ENCODE data around the gene KANSL1. TPM values are rescaled to one million over a fixed set of nuclear protein-coding genes. Genes with fewer than 3 reads are reported as not detected.

KANSL1 gene
- total and polyA plus RNA-seq, 2 donors from 2014 or later, result 13.7 to 97.3 TPM

DNA sequence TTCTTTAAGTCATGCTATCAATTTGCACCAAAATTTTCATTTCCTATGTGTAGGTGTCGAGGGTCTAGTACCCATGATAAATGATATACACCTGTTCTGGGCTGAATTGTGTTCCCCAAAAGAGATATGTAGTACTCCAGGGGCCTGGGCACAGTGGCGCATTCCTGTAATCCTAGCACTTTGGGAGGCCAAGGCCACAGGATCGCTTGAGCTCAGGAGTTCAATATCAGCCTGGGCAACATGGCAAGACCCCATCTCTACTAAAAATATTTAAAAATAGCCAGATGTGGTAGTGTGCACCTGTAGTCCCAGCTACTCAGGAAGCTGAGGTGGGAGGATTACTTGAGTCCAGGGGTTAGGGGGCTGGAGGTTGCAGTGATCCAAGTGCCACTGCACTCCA is 23.5 kb upstream of the KANSL1 start:
- TF ChIP-seq, protein P1, sequence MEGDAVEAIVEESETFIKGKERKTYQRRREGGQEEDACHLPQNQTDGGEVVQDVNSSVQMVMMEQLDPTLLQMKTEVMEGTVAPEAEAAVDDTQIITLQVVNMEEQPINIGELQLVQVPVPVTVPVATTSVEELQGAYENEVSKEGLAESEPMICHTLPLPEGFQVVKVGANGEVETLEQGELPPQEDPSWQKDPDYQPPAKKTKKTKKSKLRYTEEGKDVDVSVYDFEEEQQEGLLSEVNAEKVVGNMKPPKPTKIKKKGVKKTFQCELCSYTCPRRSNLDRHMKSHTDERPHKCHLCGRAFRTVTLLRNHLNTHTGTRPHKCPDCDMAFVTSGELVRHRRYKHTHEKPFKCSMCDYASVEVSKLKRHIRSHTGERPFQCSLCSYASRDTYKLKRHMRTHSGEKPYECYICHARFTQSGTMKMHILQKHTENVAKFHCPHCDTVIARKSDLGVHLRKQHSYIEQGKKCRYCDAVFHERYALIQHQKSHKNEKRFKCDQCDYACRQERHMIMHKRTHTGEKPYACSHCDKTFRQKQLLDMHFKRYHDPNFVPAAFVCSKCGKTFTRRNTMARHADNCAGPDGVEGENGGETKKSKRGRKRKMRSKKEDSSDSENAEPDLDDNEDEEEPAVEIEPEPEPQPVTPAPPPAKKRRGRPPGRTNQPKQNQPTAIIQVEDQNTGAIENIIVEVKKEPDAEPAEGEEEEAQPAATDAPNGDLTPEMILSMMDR (IDR thresholded peaks at IDR 0.05; ENCODE audit: borderline replicate concordance, extremely low read depth, insufficient read depth), result no peak
- Histone ChIP-seq H3K27ac (ENCODE audit: low read depth in 2 of 2, low read length in 2 of 2) (no peak overlapping the region), H3K27me3 (ENCODE audit: control insufficient read depth, insufficient read depth, low read length) (no peaks in the 10 kb centered on the region), H3K4me1 (ENCODE audit: control insufficient read depth in 2 of 3, insufficient read depth in 2 of 3, low read depth in 1 of 3, low read length in 3 of 3) (no peaks in the 10 kb centered on the region), H3K9ac (ENCODE audit: low read length in 3 of 3) (no peak overlapping the region), H3K4me3 (ENCODE audit: low read length in 3 of 3) (no peak overlapping the region), H3K9me3 (ENCODE audit: control insufficient read depth in 2 of 3, insufficient read depth in 1 of 3, low read length in 3 of 3) (no peaks in the 10 kb centered on the region), H3K36me3 (ENCODE audit: control insufficient read depth in 2 of 3, insufficient read depth in 3 of 3, low read length in 3 of 3) (peaks cover 0 to 5% (median 0%) of the 10 kb centered on the region in 3 donors)
- intact Hi-C loops (cut with DNase I), result no loop called here
- FAIRE-seq (no peak), DNase-seq (no peak)

DNA sequence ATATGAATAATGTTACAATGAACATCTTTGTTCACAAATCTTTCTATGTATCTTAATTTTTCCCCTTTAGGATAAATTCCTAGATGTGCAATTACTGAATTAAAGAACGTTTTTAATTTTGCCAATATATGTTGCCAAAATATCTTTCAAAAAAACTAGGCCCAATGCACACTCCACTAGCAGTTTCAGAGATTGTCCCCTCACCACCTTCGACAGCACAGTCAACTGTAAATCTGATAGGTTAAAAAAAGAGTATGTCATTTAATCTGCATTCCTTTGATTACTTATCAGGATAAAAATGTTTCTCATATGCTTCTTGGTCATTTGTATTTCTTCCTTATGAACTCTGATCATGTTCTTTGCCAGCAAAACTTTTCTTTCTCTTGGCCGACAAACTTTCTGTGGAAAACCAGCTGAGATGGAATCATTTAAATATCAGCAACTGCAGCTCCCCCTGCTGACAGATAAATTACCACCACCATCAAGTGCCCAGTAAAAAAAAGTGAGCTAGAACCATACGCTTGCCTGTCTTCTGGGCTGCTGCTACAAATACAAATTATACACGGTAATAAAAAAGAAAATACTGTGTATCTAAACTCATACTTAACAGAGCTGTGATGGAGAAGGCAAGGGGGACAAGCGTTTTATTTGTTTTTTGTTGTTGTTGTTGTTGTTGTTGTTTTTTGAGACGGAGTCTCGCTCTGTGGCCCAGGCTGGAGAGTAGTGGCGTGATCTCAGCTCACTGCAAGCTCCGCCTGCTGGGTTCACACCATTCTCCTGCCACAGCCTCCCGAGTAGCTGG is 19.6 kb upstream of the KANSL1 start:
- intact Hi-C loops (cut with DNase I), result no loop called here
- no peak overlapping the region for H3K9ac ChIP-seq (ENCODE audit: low read length in 3 of 3)
- no peak overlapping the region for H3K4me3 ChIP-seq (ENCODE audit: low read length in 3 of 3)
- no peaks in the 10 kb centered on the region for H3K27me3 ChIP-seq (ENCODE audit: control insufficient read depth, insufficient read depth, low read length)
- TF ChIP-seq, protein P1 (IDR thresholded peaks at IDR 0.05; ENCODE audit: borderline replicate concordance, extremely low read depth, insufficient read depth), result peak; percentile 94
- H3K36me3 ChIP-seq (ENCODE audit: control insufficient read depth in 2 of 3, insufficient read depth in 3 of 3, low read length in 3 of 3), result no peaks in the 10 kb centered on the region
- peak; percentile 76 for FAIRE-seq
- no peaks in the 10 kb centered on the region for H3K9me3 ChIP-seq (ENCODE audit: control insufficient read depth in 2 of 3, insufficient read depth in 1 of 3, low read length in 3 of 3)
- no peaks in the 10 kb centered on the region for H3K4me1 ChIP-seq (ENCODE audit: control insufficient read depth in 2 of 3, insufficient read depth in 2 of 3, low read depth in 1 of 3, low read length in 3 of 3)
- H3K27ac ChIP-seq (ENCODE audit: low read depth in 2 of 2, low read length in 2 of 2), result no peak overlapping the region
- peak in 4 of 5 donors; percentile 48 to 90 (median 74) for DNase-seq

DNA sequence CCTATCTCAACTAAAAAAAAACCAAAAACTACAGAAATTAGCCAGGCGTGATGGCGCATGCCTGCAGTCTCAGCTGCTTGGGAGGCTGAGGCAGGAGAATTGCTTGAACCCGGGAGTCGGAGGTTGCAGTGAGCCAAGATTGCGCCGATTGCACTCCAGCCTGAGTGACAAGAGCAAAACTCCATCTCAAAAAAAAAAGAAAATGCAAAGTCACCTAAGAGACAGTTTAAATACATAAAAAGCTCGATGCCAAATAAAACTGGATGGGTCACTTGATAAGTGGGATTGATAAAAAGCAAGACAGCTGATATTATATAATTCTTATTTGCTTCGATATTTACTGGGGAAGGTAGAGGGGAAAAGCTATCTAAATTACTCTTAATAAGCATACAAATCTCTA is 15.8 kb upstream of the KANSL1 start:
- intact Hi-C loops (cut with DNase I), result loop anchor here (10.0 kb wide), 1 partner anchor 204 kb away; no protein-coding TSS in a partner anchor
- H3K9me3 ChIP-seq (ENCODE audit: control insufficient read depth in 2 of 3, insufficient read depth in 1 of 3, low read length in 3 of 3), result no peaks in the 10 kb centered on the region
- FAIRE-seq (no peak), DNase-seq (no peak)
- TF ChIP-seq, protein P1 (IDR thresholded peaks at IDR 0.05; ENCODE audit: borderline replicate concordance, extremely low read depth, insufficient read depth), result no peak
- H3K4me3 ChIP-seq (ENCODE audit: low read length in 3 of 3), result no peak overlapping the region
- no peaks in the 10 kb centered on the region for H3K36me3 ChIP-seq (ENCODE audit: control insufficient read depth in 2 of 3, insufficient read depth in 3 of 3, low read length in 3 of 3)
- no peak overlapping the region for H3K27ac ChIP-seq (ENCODE audit: low read depth in 2 of 2, low read length in 2 of 2)
- no peak overlapping the region for H3K9ac ChIP-seq (ENCODE audit: low read length in 3 of 3)
- H3K27me3 ChIP-seq (ENCODE audit: control insufficient read depth, insufficient read depth, low read length), result no peaks in the 10 kb centered on the region
- H3K4me1 ChIP-seq (ENCODE audit: control insufficient read depth in 2 of 3, insufficient read depth in 2 of 3, low read depth in 1 of 3, low read length in 3 of 3), result no peaks in the 10 kb centered on the region

All from kidney (tissue), 14 donors.